ENCODE data around the gene LMX1B. TPM values are rescaled to one million over a fixed set of nuclear protein-coding genes. Genes with fewer than 3 reads are reported as not detected.

The LMX1B gene
- total RNA-seq, 1 experiment from 2014 or later = 11.3 TPM

- ChIA-PET RAD21 (ENCODE audit: low non-redundant PET in 1 of 2, low total read pairs in 2 of 2, uncharacterized antibody in 2 of 2, unreplicated experiment in 2 of 2) (no interaction called here), CTCF (interaction anchor here (1.1 to 3.8 kb wide), 2 partner anchors 15 to 50 kb away, joined by 3 to 31 read pairs; no protein-coding TSS in a partner anchor), POLR2A (interaction anchor here (1.4 kb wide), 1 partner anchor 15 kb away, joined by 3 read pairs; no protein-coding TSS in a partner anchor)
- H3K4me2 ChIP-seq (ENCODE audit: low read length) = no peak overlapping the region
- TF ChIP-seq JUND (IDR thresholded peaks at IDR 0.05) = no peak
- TF ChIP-seq SP1 (IDR thresholded peaks at IDR 0.05; ENCODE audit: low read depth) = no peak
- no peak for TF ChIP-seq SIN3A (IDR thresholded peaks at IDR 0.05; ENCODE audit: low read depth)
- intact Hi-C loops (cut with micrococcal nuclease) = loop anchor here (5.0 kb wide), 1 partner anchor 51 kb away; no protein-coding TSS in a partner anchor
- H3K27ac ChIP-seq (ENCODE audit: low read depth, low read length) = peak overlapping the region; percentile 66
- BruUV-seq (replicated peaks) = no TSS peak
- H3K9me3 ChIP-seq (ENCODE audit: control insufficient read depth in 1 of 2, insufficient read depth in 1 of 2, low read depth in 1 of 2, low read length in 2 of 2) = no peaks in the 10 kb centered on the region
- H3K79me2 ChIP-seq (ENCODE audit: insufficient read depth, low read length) = no peaks in the 10 kb centered on the region
- H3K4me1 ChIP-seq (ENCODE audit: control insufficient read depth in 1 of 2, insufficient read depth in 2 of 2, low read length in 2 of 2) = peaks cover 19 to 35% of the 10 kb centered on the region in 2 experiments
- H3K27me3 ChIP-seq (ENCODE audit: insufficient read depth, low read length) = no peaks in the 10 kb centered on the region
- DNase-seq (ENCODE audit: low read depth, low spot score) (no peak), ATAC-seq (no peak)
- no peak overlapping the region for H2AFZ ChIP-seq (ENCODE audit: low read depth, low read length, poor library complexity, severe bottlenecking)
- no peaks in the 10 kb centered on the region for H4K20me1 ChIP-seq (ENCODE audit: insufficient read depth)
- H3K4me3 ChIP-seq (replicated peaks in 1 of 2; ENCODE audit: low read depth in 1 of 2, low read length in 2 of 2) = no peak overlapping the region
- H3K36me3 ChIP-seq (ENCODE audit: control insufficient read depth in 1 of 2, insufficient read depth in 2 of 2, low read length in 2 of 2) = no peaks in the 10 kb centered on the region
- H3K9me2 ChIP-seq (ENCODE audit: insufficient read depth) = no peaks in the 10 kb centered on the region
- H3K9ac ChIP-seq (ENCODE audit: low read length) = no peak overlapping the region
Measured at GRCh38 chr9:126720661-126721563, 107.2 kb downstream of the LMX1B start.

- BruUV-seq (replicated peaks) = no TSS peak
- ChIA-PET POLR2A (interaction anchor here (1.4 kb wide), 1 partner anchor 15 kb away, joined by 3 read pairs; no protein-coding TSS in a partner anchor), RAD21 (ENCODE audit: low non-redundant PET in 1 of 2, low total read pairs in 2 of 2, uncharacterized antibody in 2 of 2, unreplicated experiment in 2 of 2) (no interaction called here), CTCF (interaction anchor here (3.8 kb wide), 1 partner anchor 15 kb away, joined by 31 read pairs; no protein-coding TSS in a partner anchor)
- H4K20me1 ChIP-seq (ENCODE audit: insufficient read depth) = no peaks in the 10 kb centered on the region
- no peaks in the 10 kb centered on the region for H3K9me3 ChIP-seq (ENCODE audit: control insufficient read depth in 1 of 2, insufficient read depth in 1 of 2, low read depth in 1 of 2, low read length in 2 of 2)
- H3K4me1 ChIP-seq (ENCODE audit: control insufficient read depth in 1 of 2, insufficient read depth in 2 of 2, low read length in 2 of 2) = peaks cover 19 to 35% of the 10 kb centered on the region in 2 experiments
- H3K79me2 ChIP-seq (ENCODE audit: insufficient read depth, low read length) = no peaks in the 10 kb centered on the region
- H3K27ac ChIP-seq (ENCODE audit: low read depth, low read length) = peak overlapping the region; percentile 66
- no peaks in the 10 kb centered on the region for H3K9me2 ChIP-seq (ENCODE audit: insufficient read depth)
- H3K27me3 ChIP-seq (ENCODE audit: insufficient read depth, low read length) = no peaks in the 10 kb centered on the region
- peak overlapping the region; percentile 50 for H2AFZ ChIP-seq (ENCODE audit: low read depth, low read length, poor library complexity, severe bottlenecking)
- peak overlapping the region; percentile 81 for H3K4me2 ChIP-seq (ENCODE audit: low read length)
- no peak for DNase-seq (ENCODE audit: low read depth, low spot score)
- H3K9ac ChIP-seq (ENCODE audit: low read length) = no peak overlapping the region
- H3K36me3 ChIP-seq (ENCODE audit: control insufficient read depth in 1 of 2, insufficient read depth in 2 of 2, low read length in 2 of 2) = no peaks in the 10 kb centered on the region
- intact Hi-C loops (cut with micrococcal nuclease) = loop anchor here (5.0 kb wide), 1 partner anchor 51 kb away; no protein-coding TSS in a partner anchor
- no peak for TF ChIP-seq FOSL1 (IDR thresholded peaks at IDR 0.05; ENCODE audit: low read depth)
- TF ChIP-seq SRF (IDR thresholded peaks at IDR 0.05; ENCODE audit: low read depth) = no peak
- TF ChIP-seq MAX (IDR thresholded peaks at IDR 0.05) = no peak
- TF ChIP-seq YY1 (IDR thresholded peaks at IDR 0.05; ENCODE audit: extremely low read depth, insufficient replicate concordance, low read depth, low read length) = no peak
- H3K4me3 ChIP-seq (replicated peaks in 1 of 2; ENCODE audit: low read depth in 1 of 2, low read length in 2 of 2) = peak overlapping the region in 1 of 2 experiments; percentile 68; a peak in 2 of 4 replicates
- no peak for ATAC-seq
Measured at GRCh38 chr9:126721564-126721981, 107.8 kb downstream of the LMX1B start.

Data from HCT116 (cell line).